SK-N-SH treated with all-trans-retinoic acid at 6 μM for 48 hours (cell line): ENCODE results near the gene FUBP1.

ENCODE experiments used
- ATAC-seq: fragments of 200-7000 bp; cut with Tn5 transposase; 3 replicates; pipeline ENCODE4 v1.9.1; 2020; ENCODE audit warnings: mild to moderate bottlenecking, moderate library complexity
- ARNTL ChIP-seq: fragments of 450-650 bp; formaldehyde crosslinking; IDR thresholded peaks from 2 replicates; pipeline ENCODE4 v1.5.0; 2020; ENCODE audit warnings: low read depth, mild to moderate bottlenecking, moderate library complexity, borderline replicate concordance
- BACH2 ChIP-seq: fragments of 250-450 bp; sonication (Bioruptor Pico); IDR thresholded peaks from 2 replicates; pipeline ENCODE4 v1.9.0; 2021; ENCODE audit warnings: mild to moderate bottlenecking, borderline replicate concordance
- CSDC2 ChIP-seq: fragments of 250-450 bp; sonication (Bioruptor Pico); IDR thresholded peaks from 2 replicates; pipeline ENCODE4 v1.5.0; 2020; ENCODE audit warnings: mild to moderate bottlenecking, moderate library complexity
- ESRRG ChIP-seq: fragments of 250-450 bp; sonication (Bioruptor Pico); IDR thresholded peaks from 2 replicates; pipeline ENCODE4 v1.6.1; 2021; ENCODE audit warnings: mild to moderate bottlenecking
- GLIS3 ChIP-seq: fragments of 250-450 bp; sonication (Bioruptor Pico); IDR thresholded peaks from 2 replicates; pipeline ENCODE4 v1.5.0; 2020; ENCODE audit warnings: mild to moderate bottlenecking, moderate library complexity
- ISL1 ChIP-seq: fragments of 250-450 bp; sonication (Bioruptor Pico); IDR thresholded peaks from 2 replicates; pipeline ENCODE4 v2.1.2; 2022; ENCODE audit warnings: mild to moderate bottlenecking, moderate library complexity
- OSR1 ChIP-seq: fragments of 250-450 bp; sonication (Bioruptor Pico); IDR thresholded peaks from 2 replicates; pipeline ENCODE4 v1.8.0; 2022; ENCODE audit warnings: moderate library complexity, mild to moderate bottlenecking, inconsistent platforms
- PPARA ChIP-seq: fragments of 250-450 bp; sonication (Bioruptor Pico); IDR thresholded peaks from 2 replicates; pipeline ENCODE4 v1.5.0; 2020; ENCODE audit warnings: mild to moderate bottlenecking, borderline replicate concordance
- RARB ChIP-seq: fragments of 250-450 bp; sonication (Bioruptor Pico); IDR thresholded peaks from 2 replicates; pipeline ENCODE4 v1.8.0; 2021; ENCODE audit warnings: mild to moderate bottlenecking, moderate library complexity
- SNAI2 ChIP-seq: fragments of 250-450 bp; sonication (Bioruptor Pico); IDR thresholded peaks from 2 replicates; pipeline ENCODE4 v1.5.0; 2020; ENCODE audit warnings: mild to moderate bottlenecking, moderate library complexity
- TCF4 ChIP-seq: fragments of 250-450 bp; sonication (Bioruptor Pico); IDR thresholded peaks from 2 replicates; pipeline ENCODE4 v1.8.0; 2021; ENCODE audit warnings: mild to moderate bottlenecking, moderate library complexity, borderline replicate concordance
- TOX ChIP-seq: fragments of 250-450 bp; sonication (Bioruptor Pico); IDR thresholded peaks from 2 replicates; pipeline ENCODE4 v1.8.0; 2021; ENCODE audit warnings: mild to moderate bottlenecking, moderate library complexity, borderline replicate concordance
- ZC3H10 ChIP-seq: fragments of 250-450 bp; sonication (Bioruptor Pico); IDR thresholded peaks from 2 replicates; pipeline ENCODE4 v1.5.1; 2021; ENCODE audit warnings: mild to moderate bottlenecking, moderate library complexity
- ZFP3 ChIP-seq: fragments of 250-450 bp; sonication (Bioruptor Pico); IDR thresholded peaks from 2 replicates; pipeline ENCODE4 v1.5.0; 2020; ENCODE audit warnings: mild to moderate bottlenecking, moderate library complexity
- ZFP30 ChIP-seq: fragments of 450-650 bp; formaldehyde crosslinking; IDR thresholded peaks from 2 replicates; pipeline ENCODE4 v1.5.0; 2022; ENCODE audit warnings: mild to moderate bottlenecking, moderate library complexity
- ZNF565 ChIP-seq: fragments of 450-650 bp; formaldehyde crosslinking; conservative IDR thresholded peaks from 2 replicates; pipeline ENCODE4 v1.5.0; 2020; ENCODE audit warnings: low read depth, mild to moderate bottlenecking, moderate library complexity
- ZNF70 ChIP-seq: fragments of 450-650 bp; formaldehyde crosslinking; IDR thresholded peaks from 2 replicates; pipeline ENCODE4 v1.5.0; 2020; ENCODE audit warnings: mild to moderate bottlenecking, moderate library complexity
- ZNF8 ChIP-seq: fragments of 450-650 bp; formaldehyde crosslinking; IDR thresholded peaks from 2 replicates; pipeline ENCODE4 v1.5.0; 2020; ENCODE audit warnings: mild to moderate bottlenecking, moderate library complexity
- TF ChIP-seq, protein P1 (sequence below): fragments of 250-450 bp; sonication (Bioruptor Pico); IDR thresholded peaks from 2 replicates; pipeline ENCODE4 v1.5.1; 2021; ENCODE audit warnings: mild to moderate bottlenecking, moderate library complexity
- TF ChIP-seq, protein P2 (sequence below): fragments of 250-450 bp; sonication (Bioruptor Pico); IDR thresholded peaks from 2 replicates; pipeline ENCODE4 v1.8.0; 2020; ENCODE audit warnings: mild to moderate bottlenecking, moderate library complexity, borderline replicate concordance
- TF ChIP-seq, protein P3 (sequence below): fragments of 250-450 bp; sonication (Bioruptor Pico); IDR thresholded peaks from 2 replicates; pipeline ENCODE4 v1.5.0; 2020; ENCODE audit warnings: mild to moderate bottlenecking, moderate library complexity
- TF ChIP-seq, protein P4 (sequence below): fragments of 250-450 bp; sonication (Bioruptor Pico); IDR thresholded peaks from 2 replicates; pipeline ENCODE4 v1.5.1; 2020; ENCODE audit warnings: low read depth, mild to moderate bottlenecking, moderate library complexity

FUBP1 gene

DNA sequence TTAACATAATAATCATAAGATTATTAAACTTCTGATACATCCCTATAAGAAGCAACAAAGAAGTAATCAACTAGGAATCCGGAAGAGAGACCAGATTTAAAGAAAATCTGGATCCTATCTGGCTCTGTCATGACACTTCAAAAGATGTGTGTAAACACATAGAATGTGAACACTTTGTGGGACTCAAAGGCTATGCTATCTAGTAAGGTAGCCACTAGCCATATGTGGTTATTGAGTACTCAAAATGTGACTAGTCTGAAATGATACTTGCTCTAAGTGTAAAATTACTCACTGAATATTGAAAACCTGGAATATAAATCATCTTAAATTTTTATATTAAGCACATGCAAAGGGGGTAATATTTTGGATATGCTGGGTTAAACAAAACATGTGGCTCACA, 8.7 kb downstream of the FUBP1 start:
- peak; percentile 51 for ATAC-seq

DNA sequence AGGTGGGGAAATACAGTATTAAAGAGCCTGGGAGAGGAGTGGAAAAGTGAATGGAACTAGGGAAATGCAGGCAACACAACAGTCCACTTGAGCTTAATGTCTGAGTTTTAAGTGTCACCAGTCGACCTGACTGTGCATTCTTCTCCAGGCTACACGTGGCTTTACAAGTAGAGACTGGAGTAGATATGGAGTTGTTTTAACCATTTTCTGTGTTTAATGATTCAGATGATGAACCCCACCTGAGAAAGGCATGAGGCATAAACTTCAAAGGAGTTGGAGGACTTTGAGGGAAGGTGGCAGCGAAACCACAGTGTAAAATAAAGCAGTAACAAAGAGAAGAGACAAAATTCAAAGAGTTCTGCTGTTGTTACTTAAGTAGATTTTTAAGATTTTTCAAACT, 12.6 kb downstream of the FUBP1 start:
- ATAC-seq, result no peak
- TF ChIP-seq PPARA (CRISPR knock-in tag), result no peak

More for the DNA sequence above, 8.7 kb downstream of the FUBP1 start:
- TF ChIP-seq ZFP30 (no peak), TOX (CRISPR knock-in tag) (no peak), GLIS3 (CRISPR knock-in tag) (no peak), SNAI2 (no peak), CSDC2 (CRISPR knock-in tag) (no peak), ZNF8 (CRISPR knock-in tag) (no peak), ZNF70 (no peak), ZC3H10 (no peak), PPARA (CRISPR knock-in tag) (no peak), BACH2 (CRISPR knock-in tag) (no peak), OSR1 (CRISPR knock-in tag) (no peak), ARNTL (CRISPR knock-in tag) (no peak), RARB (CRISPR knock-in tag) (no peak), TCF4 (CRISPR knock-in tag) (no peak)
- TF ChIP-seq, protein P1, sequence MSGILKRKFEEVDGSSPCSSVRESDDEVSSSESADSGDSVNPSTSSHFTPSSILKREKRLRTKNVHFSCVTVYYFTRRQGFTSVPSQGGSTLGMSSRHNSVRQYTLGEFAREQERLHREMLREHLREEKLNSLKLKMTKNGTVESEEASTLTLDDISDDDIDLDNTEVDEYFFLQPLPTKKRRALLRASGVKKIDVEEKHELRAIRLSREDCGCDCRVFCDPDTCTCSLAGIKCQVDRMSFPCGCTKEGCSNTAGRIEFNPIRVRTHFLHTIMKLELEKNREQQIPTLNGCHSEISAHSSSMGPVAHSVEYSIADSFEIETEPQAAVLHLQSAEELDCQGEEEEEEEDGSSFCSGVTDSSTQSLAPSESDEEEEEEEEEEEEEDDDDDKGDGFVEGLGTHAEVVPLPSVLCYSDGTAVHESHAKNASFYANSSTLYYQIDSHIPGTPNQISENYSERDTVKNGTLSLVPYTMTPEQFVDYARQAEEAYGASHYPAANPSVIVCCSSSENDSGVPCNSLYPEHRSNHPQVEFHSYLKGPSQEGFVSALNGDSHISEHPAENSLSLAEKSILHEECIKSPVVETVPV, result no peak

DNA sequence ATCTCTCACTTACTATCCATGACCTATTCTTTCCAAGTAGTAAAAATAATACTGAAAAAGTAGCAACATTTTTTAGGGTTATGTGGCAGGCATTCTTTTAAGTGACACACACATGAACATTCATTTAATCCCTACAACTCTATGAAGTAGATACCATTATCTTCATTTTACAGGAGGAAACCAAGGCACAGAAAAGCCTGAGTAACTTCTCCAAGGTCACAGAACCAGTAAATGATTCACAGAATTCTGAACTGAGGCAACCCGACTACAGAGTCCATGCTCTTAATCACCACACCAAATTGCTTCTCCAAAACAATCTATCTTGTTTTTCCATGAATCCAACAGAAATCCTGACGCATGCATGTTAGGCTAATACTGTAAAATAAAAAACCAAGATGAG, 17.5 kb downstream of the FUBP1 start:
- ATAC-seq, result no peak
- TF ChIP-seq, protein P2, sequence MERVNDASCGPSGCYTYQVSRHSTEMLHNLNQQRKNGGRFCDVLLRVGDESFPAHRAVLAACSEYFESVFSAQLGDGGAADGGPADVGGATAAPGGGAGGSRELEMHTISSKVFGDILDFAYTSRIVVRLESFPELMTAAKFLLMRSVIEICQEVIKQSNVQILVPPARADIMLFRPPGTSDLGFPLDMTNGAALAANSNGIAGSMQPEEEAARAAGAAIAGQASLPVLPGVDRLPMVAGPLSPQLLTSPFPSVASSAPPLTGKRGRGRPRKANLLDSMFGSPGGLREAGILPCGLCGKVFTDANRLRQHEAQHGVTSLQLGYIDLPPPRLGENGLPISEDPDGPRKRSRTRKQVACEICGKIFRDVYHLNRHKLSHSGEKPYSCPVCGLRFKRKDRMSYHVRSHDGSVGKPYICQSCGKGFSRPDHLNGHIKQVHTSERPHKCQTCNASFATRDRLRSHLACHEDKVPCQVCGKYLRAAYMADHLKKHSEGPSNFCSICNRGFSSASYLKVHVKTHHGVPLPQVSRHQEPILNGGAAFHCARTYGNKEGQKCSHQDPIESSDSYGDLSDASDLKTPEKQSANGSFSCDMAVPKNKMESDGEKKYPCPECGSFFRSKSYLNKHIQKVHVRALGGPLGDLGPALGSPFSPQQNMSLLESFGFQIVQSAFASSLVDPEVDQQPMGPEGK (CRISPR knock-in tag), result no peak
- TF ChIP-seq PPARA (CRISPR knock-in tag), result no peak
- TF ChIP-seq OSR1 (CRISPR knock-in tag), result no peak
- TF ChIP-seq, protein P3, sequence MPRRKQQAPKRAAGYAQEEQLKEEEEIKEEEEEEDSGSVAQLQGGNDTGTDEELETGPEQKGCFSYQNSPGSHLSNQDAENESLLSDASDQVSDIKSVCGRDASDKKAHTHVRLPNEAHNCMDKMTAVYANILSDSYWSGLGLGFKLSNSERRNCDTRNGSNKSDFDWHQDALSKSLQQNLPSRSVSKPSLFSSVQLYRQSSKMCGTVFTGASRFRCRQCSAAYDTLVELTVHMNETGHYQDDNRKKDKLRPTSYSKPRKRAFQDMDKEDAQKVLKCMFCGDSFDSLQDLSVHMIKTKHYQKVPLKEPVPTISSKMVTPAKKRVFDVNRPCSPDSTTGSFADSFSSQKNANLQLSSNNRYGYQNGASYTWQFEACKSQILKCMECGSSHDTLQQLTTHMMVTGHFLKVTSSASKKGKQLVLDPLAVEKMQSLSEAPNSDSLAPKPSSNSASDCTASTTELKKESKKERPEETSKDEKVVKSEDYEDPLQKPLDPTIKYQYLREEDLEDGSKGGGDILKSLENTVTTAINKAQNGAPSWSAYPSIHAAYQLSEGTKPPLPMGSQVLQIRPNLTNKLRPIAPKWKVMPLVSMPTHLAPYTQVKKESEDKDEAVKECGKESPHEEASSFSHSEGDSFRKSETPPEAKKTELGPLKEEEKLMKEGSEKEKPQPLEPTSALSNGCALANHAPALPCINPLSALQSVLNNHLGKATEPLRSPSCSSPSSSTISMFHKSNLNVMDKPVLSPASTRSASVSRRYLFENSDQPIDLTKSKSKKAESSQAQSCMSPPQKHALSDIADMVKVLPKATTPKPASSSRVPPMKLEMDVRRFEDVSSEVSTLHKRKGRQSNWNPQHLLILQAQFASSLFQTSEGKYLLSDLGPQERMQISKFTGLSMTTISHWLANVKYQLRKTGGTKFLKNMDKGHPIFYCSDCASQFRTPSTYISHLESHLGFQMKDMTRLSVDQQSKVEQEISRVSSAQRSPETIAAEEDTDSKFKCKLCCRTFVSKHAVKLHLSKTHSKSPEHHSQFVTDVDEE (CRISPR knock-in tag), result no peak
- TF ChIP-seq ZNF565 (CRISPR knock-in tag), result no peak

DNA sequence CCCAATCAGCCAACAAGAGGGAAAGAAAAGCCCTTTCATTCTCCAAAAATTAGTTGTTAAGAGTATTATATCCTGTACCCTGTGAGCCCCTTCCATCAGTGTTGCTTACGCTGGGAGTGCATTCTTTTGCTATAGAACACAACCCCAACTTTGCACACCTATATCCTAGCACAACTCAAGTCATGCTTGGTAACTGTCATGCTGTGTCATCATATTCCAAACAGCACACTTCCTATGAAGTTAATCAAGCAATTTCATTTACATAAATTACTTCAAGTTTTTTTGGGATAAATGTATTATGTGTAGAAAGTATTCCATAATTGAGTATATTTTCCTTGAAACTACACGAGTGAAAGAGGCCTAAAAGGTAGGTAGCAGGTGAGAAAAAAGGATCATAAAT, 20.0 kb downstream of the FUBP1 start:
- ATAC-seq, result no peak
- TF ChIP-seq SNAI2 (no peak), ISL1 (CRISPR knock-in tag) (no peak), ESRRG (CRISPR knock-in tag) (no peak), TCF4 (CRISPR knock-in tag) (no peak), OSR1 (CRISPR knock-in tag) (no peak), GLIS3 (CRISPR knock-in tag) (no peak), ZNF8 (CRISPR knock-in tag) (no peak), BACH2 (CRISPR knock-in tag) (no peak), ZNF565 (CRISPR knock-in tag) (no peak), ZNF70 (no peak), PPARA (CRISPR knock-in tag) (no peak), CSDC2 (CRISPR knock-in tag) (no peak), ZFP3 (CRISPR knock-in tag) (no peak), RARB (CRISPR knock-in tag) (no peak), ZC3H10 (no peak), ARNTL (CRISPR knock-in tag) (no peak), ZFP30 (no peak)
- TF ChIP-seq, protein P3 (CRISPR knock-in tag), result no peak
- TF ChIP-seq, protein P4, sequence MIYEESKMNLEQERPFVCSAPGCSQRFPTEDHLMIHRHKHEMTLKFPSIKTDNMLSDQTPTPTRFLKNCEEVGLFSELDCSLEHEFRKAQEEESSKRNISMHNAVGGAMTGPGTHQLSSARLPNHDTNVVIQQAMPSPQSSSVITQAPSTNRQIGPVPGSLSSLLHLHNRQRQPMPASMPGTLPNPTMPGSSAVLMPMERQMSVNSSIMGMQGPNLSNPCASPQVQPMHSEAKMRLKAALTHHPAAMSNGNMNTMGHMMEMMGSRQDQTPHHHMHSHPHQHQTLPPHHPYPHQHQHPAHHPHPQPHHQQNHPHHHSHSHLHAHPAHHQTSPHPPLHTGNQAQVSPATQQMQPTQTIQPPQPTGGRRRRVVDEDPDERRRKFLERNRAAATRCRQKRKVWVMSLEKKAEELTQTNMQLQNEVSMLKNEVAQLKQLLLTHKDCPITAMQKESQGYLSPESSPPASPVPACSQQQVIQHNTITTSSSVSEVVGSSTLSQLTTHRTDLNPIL (CRISPR knock-in tag), result no peak
- TF ChIP-seq, protein P2 (CRISPR knock-in tag), result no peak
